Naive thymus-derived CD8-positive, alpha-beta T cell (primary cell): ENCODE measurements around the gene PLEKHG3. TPM values are rescaled to one million over a fixed set of nuclear protein-coding genes. Genes with fewer than 3 reads are reported as not detected.
A peak's percentile ranks its signal among the peaks of the same experiment; 100 is the strongest.
"Not testable (repeated sequence)": the region's sequence is repeated elsewhere in the genome, so short reads cannot be mapped to it uniquely, and the experiment has no call there.

Experiments
- ATAC-seq, 2 donors: fragments of 150-1000 bp; cut with Tn5 transposase in 1 of 2; sonication (Bioruptor Pico), chemical (Tn5 transposase) in 1 of 2; 1 replicate in 1 of 2; 2 replicates in 1 of 2; pipeline ENCODE4 v1.10.0; 2021; ENCODE audit warnings: mild to moderate bottlenecking in 2 of 2, moderate library complexity in 2 of 2
- POLR2A ChIA-PET: fragments of 350-600 bp; sonication (Branson Sonifier 250); formaldehyde crosslinking; loops from one replicate; lab custom pipeline; 2021; ENCODE audit warnings: antibody characterized with exemption; lab: Charles Lee
- DNase-seq, 10 donors: peaks; one replicate each; pipeline versions ENCODE4 v3.0.0 to v3.0.0-alpha.2; 2020 to 2022
- H3K27ac Mint-ChIP-seq, 10 donors: one replicate each; pipeline ENCODE4 v1.8.0; 2020 to 2022; ENCODE audit warnings: mild to moderate bottlenecking in 10 of 10, mixed read lengths in 10 of 10, moderate library complexity in 4 of 10, inconsistent platforms in 1 of 10
- H3K27me3 Mint-ChIP-seq, 5 donors: one replicate each; pipeline ENCODE4 v1.8.0; 2021 to 2022; ENCODE audit warnings: mixed read lengths in 5 of 5
- H3K36me3 Mint-ChIP-seq, 3 donors: one replicate each; pipeline ENCODE4 v1.8.0; 2020 to 2022; ENCODE audit warnings: mixed read lengths in 3 of 3, mild to moderate bottlenecking in 2 of 3, inconsistent platforms in 1 of 3
- H3K4me1 Mint-ChIP-seq, 4 donors: one replicate each; pipeline ENCODE4 v1.8.0; 2021 to 2022; ENCODE audit warnings: mixed read lengths in 4 of 4
- H3K4me3 Mint-ChIP-seq, 10 donors: one replicate each; pipeline ENCODE4 v1.8.0; 2020 to 2022; ENCODE audit warnings: mild to moderate bottlenecking in 10 of 10, mixed read lengths in 10 of 10, moderate library complexity in 6 of 10, inconsistent platforms in 1 of 10
- H3K9me3 Mint-ChIP-seq, 9 donors: one replicate each; pipeline ENCODE4 v1.8.0; 2020 to 2022; ENCODE audit warnings: mixed read lengths in 9 of 9, mild to moderate bottlenecking in 3 of 9, inconsistent platforms in 1 of 9, moderate library complexity in 1 of 9
- polyA plus RNA-seq, 3 donors: library from polyadenylated mRNA; unstranded; fragments of 300-500 nt; fragmentation: Illumina TruSeq; gene quantifications; one replicate each; pipeline ENCODE4 v1.2.3, GENCODE V29; 2021
- total RNA-seq, 8 experiments: library from RNA in 2 of 8; stranded (reverse) in 2 of 8; gene quantifications; one replicate each; pipeline ENCODE4 v1.2.3 and lab custom pipeline; 2021 to 2026

PLEKHG3 gene
- total RNA-seq (1 to 10 TPM in 1 of 2 experiments, under 1 TPM in 1; 0.55 to 1.4 TPM), polyA plus RNA-seq (10 to 100 TPM in 1 of 3 donors, 1 to 10 TPM in 2; 1.2 to 12.2 (median 1.6) TPM), total RNA-seq (lab: John Stamatoyannopoulos, UW) (0 to 0.35 (median 0.07) reads per million in 6 experiments)

GRCh38 chr14:64704143-64704742, at the start of gene PLEKHG3:
Gene PLEKHG3 (plus strand): TSS chr14:64704424. CDS start chr14:64727632, 23,208 bp downstream.
- Mint-ChIP-seq H3K27ac (peak within 1 kb of the TSS in 3 of 10 donors; percentile 55 to 79 (median 66)), H3K36me3 (peaks cover 0 to 3% (median 0%) of the 10 kb centered on the region in 3 donors), H3K27me3 (peaks cover 26 to 77% (median 52%) of the 10 kb centered on the region in 5 donors), H3K4me3 (peak within 1 kb of the TSS; percentile 69 to 87 (median 78)), H3K9me3 (no peaks in the 10 kb centered on the region), H3K4me1 (peaks cover 16 to 61% (median 39%) of the 10 kb centered on the region in 4 donors)
- DNase-seq: no peak
- ATAC-seq: peak; percentile 24 to 46
- POLR2A ChIA-PET: no interaction called here

GRCh38 chr14:64654901-64655300, 49.3 kb upstream of the PLEKHG3 start:
- H3K4me3 Mint-ChIP-seq: no peak overlapping the region
- H3K27me3 Mint-ChIP-seq: peaks cover 3 to 26% (median 9%) of the 10 kb centered on the region in 5 donors
- POLR2A ChIA-PET: no interaction called here
- H3K4me1 Mint-ChIP-seq: peaks cover 7 to 17% (median 10%) of the 10 kb centered on the region in 4 donors
- H3K27ac Mint-ChIP-seq: no peak overlapping the region
- ATAC-seq: no peak
- no peak for DNase-seq
- no peaks in the 10 kb centered on the region for H3K9me3 Mint-ChIP-seq
- no peaks in the 10 kb centered on the region for H3K36me3 Mint-ChIP-seq

DNA sequence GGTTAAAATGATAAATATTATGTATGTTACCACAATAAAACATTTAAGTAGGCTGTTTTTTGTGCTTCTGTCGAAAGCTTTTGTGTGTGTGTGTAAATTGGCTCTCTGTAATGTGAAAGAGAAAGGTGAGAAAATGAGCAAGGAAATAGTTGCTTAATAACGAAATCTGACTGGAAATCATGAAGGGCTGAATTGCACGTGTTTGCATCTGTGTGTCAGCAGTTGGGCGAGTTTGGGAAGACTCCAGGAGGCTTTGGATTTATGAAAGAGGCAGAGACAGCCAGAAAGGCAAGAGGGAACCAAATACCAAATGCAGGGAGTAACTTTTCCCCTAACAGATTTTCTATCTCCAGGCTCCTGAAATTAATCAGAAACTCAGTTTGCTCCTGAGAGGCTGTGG, 47.2 kb upstream of the PLEKHG3 start:
- H3K9me3 Mint-ChIP-seq: no peaks in the 10 kb centered on the region
- POLR2A ChIA-PET: no interaction called here
- no peak for ATAC-seq
- H3K4me1 Mint-ChIP-seq: peaks cover 9 to 17% (median 11%) of the 10 kb centered on the region in 4 donors
- H3K36me3 Mint-ChIP-seq: no peaks in the 10 kb centered on the region
- H3K4me3 Mint-ChIP-seq: no peak overlapping the region
- H3K27ac Mint-ChIP-seq: no peak overlapping the region
- peaks cover 11 to 31% (median 14%) of the 10 kb centered on the region in 5 donors for H3K27me3 Mint-ChIP-seq
- DNase-seq: no peak

- ATAC-seq (no peak), DNase-seq (no peak)
- H3K36me3 Mint-ChIP-seq: no peaks in the 10 kb centered on the region
- no peak overlapping the region for H3K27ac Mint-ChIP-seq
- H3K9me3 Mint-ChIP-seq: no peaks in the 10 kb centered on the region
- H3K4me1 Mint-ChIP-seq: peaks cover 9 to 17% (median 11%) of the 10 kb centered on the region in 4 donors
- POLR2A ChIA-PET: no interaction called here
- no peak overlapping the region for H3K4me3 Mint-ChIP-seq
- H3K27me3 Mint-ChIP-seq: peaks cover 9 to 28% (median 17%) of the 10 kb centered on the region in 5 donors
Observed at GRCh38 chr14:64658201-64658600, 46.0 kb upstream of the PLEKHG3 start.

DNA sequence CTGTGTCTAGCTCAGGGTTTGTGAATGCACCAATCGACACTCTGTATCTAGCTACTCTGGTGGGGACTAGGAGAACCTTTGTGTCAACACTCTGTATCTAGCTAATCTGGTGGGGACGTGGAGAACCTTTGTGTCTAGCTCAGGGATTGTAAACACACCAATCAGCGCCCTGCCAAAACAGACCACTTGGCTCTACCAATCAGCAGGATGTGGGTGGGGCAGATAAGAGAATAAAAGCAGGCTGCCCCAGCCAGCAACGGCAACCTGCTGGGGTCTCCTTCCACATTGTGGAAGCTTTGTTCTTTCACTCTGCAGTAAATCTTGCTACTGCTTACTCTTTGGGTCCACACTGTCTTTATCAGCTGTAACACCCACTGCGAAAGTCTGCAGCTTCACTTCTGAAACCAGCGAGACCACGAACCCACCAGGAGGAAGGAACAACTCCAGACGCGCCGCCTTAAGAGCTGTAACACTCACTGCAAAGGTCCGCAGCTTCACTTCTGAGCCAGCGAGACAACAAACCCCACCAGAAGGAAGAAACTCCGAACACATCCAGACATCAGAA, 45.4 kb upstream of the PLEKHG3 start:
- H3K27ac Mint-ChIP-seq: peak overlapping the region in 2 of 10 donors; percentile 40 to 78

GRCh38 chr14:64659366-64659765, 44.9 kb upstream of the PLEKHG3 start:
- Mint-ChIP-seq H3K36me3 (no peaks in the 10 kb centered on the region), H3K4me3 (peak overlapping the region; percentile 40 to 77 (median 70)), H3K4me1 (peaks cover 9 to 13% (median 11%) of the 10 kb centered on the region in 4 donors), H3K27me3 (peaks cover 9 to 30% (median 18%) of the 10 kb centered on the region in 5 donors), H3K27ac (peak overlapping the region in 1 of 10 donors; percentile 78), H3K9me3 (no peaks in the 10 kb centered on the region)
- POLR2A ChIA-PET: no interaction called here
- DNase-seq (no peak), ATAC-seq (no peak)

More for the DNA sequence above, 45.4 kb upstream of the PLEKHG3 start:
- POLR2A ChIA-PET, ATAC-seq, H3K9me3 Mint-ChIP-seq, H3K36me3 Mint-ChIP-seq: not testable (repeated sequence)
- H3K27me3 Mint-ChIP-seq: peaks cover 9 to 30% (median 18%) of the 10 kb centered on the region in 5 donors
- DNase-seq: peak in 1 of 10 donors; percentile 10
- H3K4me1 Mint-ChIP-seq: peaks cover 9 to 17% (median 11%) of the 10 kb centered on the region in 4 donors
- peak overlapping the region; percentile 52 to 77 (median 72) for H3K4me3 Mint-ChIP-seq

DNA sequence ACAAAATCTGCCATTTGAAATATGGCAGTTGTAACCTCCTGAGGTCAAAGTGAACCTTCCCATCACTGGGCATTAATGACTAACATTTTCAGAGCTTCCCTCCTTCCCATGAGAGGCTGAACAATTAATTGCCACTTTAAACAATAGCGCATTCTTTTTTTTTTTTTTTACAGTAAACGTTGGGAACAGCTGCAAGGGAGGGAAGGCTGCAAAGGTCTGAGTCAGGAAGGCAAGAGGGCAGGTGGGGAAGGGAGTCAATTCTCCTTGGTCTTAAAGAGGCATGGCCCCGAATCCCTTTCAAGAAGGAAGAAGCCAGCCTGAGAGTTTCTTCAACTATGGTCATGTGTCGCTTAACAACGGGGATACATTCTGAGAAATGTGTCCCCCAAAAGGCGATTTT, 41.0 kb upstream of the PLEKHG3 start:
- POLR2A ChIA-PET: no interaction called here
- DNase-seq: no peak
- H3K4me1 Mint-ChIP-seq: peaks cover 9 to 12% (median 10%) of the 10 kb centered on the region in 4 donors
- no peak for ATAC-seq
- no peak overlapping the region for H3K27ac Mint-ChIP-seq
- H3K27me3 Mint-ChIP-seq: peaks cover 7 to 41% (median 18%) of the 10 kb centered on the region in 5 donors
- no peaks in the 10 kb centered on the region for H3K9me3 Mint-ChIP-seq
- no peaks in the 10 kb centered on the region for H3K36me3 Mint-ChIP-seq
- no peak overlapping the region for H3K4me3 Mint-ChIP-seq

DNA sequence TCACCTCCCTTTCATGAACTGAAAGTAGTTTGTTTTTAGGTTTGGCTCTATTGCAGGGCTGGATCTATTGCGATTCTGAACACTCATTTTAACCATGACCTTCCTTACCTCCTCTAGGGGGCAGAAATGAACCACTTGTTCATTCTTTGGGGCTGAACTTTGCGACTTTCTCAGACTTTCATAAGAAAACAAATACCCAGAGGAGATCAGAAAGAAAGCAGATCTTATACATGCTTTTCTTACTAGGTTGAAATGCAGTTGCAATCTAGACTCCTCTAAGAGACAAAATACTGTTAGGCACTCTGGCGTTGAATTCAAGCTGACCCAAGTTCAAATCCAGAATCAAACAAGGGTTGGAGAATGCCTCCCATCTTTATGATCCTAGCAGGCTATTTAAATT, 32.6 kb upstream of the PLEKHG3 start:
- peak in 3 of 10 donors; percentile 41 to 61 (median 46) for DNase-seq
- Mint-ChIP-seq H3K4me1 (peaks cover 4 to 26% (median 14%) of the 10 kb centered on the region in 4 donors), H3K27me3 (peaks cover 0 to 4% (median 0%) of the 10 kb centered on the region in 5 donors), H3K9me3 (peaks cover 0 to 4% (median 0%) of the 10 kb centered on the region in 9 donors), H3K27ac (no peak overlapping the region), H3K4me3 (no peak overlapping the region), H3K36me3 (no peaks in the 10 kb centered on the region)
- POLR2A ChIA-PET: no interaction called here
- peak in 1 of 2 donors; percentile 37 for ATAC-seq

GRCh38 chr14:64673316-64673715, 30.9 kb upstream of the PLEKHG3 start:
- DNase-seq: no peak
- peak overlapping the region in 1 of 10 donors; percentile 22 for H3K4me3 Mint-ChIP-seq

DNA sequence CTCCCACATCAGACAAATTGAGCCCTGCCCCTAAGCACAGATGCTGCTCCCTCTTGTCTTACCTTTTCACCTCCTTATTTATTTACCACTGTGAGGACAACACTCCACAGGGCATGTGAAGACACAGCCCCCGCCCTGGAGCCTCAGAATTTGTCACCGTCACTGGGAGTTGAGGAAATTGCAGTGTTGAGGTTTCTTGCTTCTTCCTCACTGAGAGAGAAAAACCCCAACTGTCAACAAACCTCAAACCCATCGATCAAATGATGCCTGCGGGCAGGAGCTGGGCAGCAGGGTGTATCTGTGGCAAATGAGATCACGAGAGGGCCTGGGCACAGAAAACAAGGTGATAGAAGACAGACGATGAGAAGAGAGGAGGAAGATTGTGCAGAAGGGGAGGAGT, 30.5 kb upstream of the PLEKHG3 start:
- POLR2A ChIA-PET: no interaction called here
- Mint-ChIP-seq H3K4me1 (peaks cover 4 to 27% (median 14%) of the 10 kb centered on the region in 4 donors), H3K36me3 (no peaks in the 10 kb centered on the region)

More at GRCh38 chr14:64673316-64673715, 30.9 kb upstream of the PLEKHG3 start:
- peaks cover 4 to 27% (median 14%) of the 10 kb centered on the region in 4 donors for H3K4me1 Mint-ChIP-seq
- ATAC-seq: no peak
- H3K9me3 Mint-ChIP-seq: peaks cover 0 to 4% (median 0%) of the 10 kb centered on the region in 9 donors
- H3K27ac Mint-ChIP-seq: peak overlapping the region in 2 of 10 donors; percentile 64 to 68
- no peaks in the 10 kb centered on the region for H3K36me3 Mint-ChIP-seq
- H3K27me3 Mint-ChIP-seq: peaks cover 0 to 4% (median 0%) of the 10 kb centered on the region in 5 donors
- POLR2A ChIA-PET: no interaction called here

DNA sequence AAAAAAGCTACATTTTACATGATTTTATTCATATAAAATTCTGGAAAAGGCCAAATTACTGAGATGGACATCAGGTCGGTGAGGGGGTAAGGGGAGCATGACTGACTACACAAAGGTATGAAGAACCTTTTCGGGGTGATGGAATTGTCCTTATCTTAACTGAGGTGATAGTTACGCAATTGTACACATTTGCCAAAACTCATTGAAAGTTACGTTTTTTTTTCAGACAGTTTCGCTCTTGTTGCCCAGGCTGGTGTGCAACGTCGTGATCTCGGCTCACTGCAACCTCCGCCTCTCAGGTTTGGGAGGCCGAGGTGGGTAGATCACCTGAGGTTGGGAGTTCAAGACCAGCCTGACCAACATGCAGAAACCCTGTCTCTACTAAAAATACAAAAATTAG, 29.4 kb upstream of the PLEKHG3 start:
- Mint-ChIP-seq H3K9me3 (peaks cover 0 to 4% (median 0%) of the 10 kb centered on the region in 9 donors), H3K36me3 (no peaks in the 10 kb centered on the region), H3K4me1 (peaks cover 4 to 27% (median 14%) of the 10 kb centered on the region in 4 donors), H3K27me3 (peaks cover 0 to 4% (median 0%) of the 10 kb centered on the region in 5 donors), H3K4me3 (no peak overlapping the region), H3K27ac (no peak overlapping the region)
- no peak for ATAC-seq
- DNase-seq: no peak
- POLR2A ChIA-PET: no interaction called here

More for the DNA sequence above, 30.5 kb upstream of the PLEKHG3 start:
- peaks cover 0 to 4% (median 0%) of the 10 kb centered on the region in 5 donors for H3K27me3 Mint-ChIP-seq
- H3K9me3 Mint-ChIP-seq: peaks cover 0 to 4% (median 0%) of the 10 kb centered on the region in 9 donors
- peak in 1 of 2 donors; percentile 71 for ATAC-seq
- peak in 4 of 10 donors; percentile 7 to 51 (median 26) for DNase-seq
- no peak overlapping the region for H3K4me3 Mint-ChIP-seq
- peak overlapping the region in 7 of 10 donors; percentile 1 to 84 (median 64) for H3K27ac Mint-ChIP-seq

GRCh38 chr14:64675312-64675711, 28.9 kb upstream of the PLEKHG3 start:
- POLR2A ChIA-PET: no interaction called here
- no peak for ATAC-seq
- Mint-ChIP-seq H3K27ac (no peak overlapping the region), H3K4me3 (no peak overlapping the region), H3K4me1 (peaks cover 4 to 27% (median 14%) of the 10 kb centered on the region in 4 donors), H3K9me3 (peaks cover 0 to 4% (median 0%) of the 10 kb centered on the region in 9 donors), H3K36me3 (no peaks in the 10 kb centered on the region), H3K27me3 (peaks cover 0 to 4% (median 0%) of the 10 kb centered on the region in 5 donors)
- no peak for DNase-seq
